GM19193 (cell line): Measurements from ENCODE around the gene STARD8.

Source experiments
- POLR2A ChIP-seq: IDR thresholded peaks from 4 replicates; pipeline ENCODE4 v1.6.1; 2011; ENCODE audit not compliant: insufficient read depth, insufficient read length; ENCODE audit errors: extremely low read depth

STARD8 gene

DNA sequence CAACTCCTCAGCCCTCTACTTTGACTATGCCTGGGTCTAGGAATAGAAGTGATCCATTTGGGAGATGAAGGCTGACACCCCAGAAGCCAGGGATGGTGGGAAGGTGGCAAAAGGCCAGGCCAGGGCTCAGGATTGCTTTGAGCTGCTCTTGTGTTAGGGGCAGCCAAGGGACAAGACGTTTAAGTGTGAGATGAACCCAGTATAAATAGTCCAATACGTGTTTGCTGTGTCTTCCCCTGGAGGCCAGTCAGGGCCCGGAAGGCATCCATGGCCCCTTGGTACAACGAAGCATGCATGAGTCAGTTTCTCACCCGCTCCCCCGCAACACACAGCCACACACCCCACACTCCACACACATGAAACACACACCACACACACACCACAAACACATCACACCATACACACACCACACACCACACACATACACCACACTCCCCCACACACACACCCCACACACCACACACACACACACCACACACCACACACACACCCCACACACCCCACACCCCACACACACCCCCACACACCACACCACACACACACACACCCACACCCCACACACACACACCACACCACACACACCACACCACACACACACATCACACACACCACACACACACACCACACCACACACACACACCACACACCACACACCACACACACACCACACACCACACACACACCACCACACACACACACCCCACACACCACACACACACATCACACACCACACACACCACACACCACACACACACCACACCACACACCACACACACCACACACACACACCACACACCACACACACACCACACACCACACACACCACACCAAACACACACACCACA is 5.1 kb downstream of the STARD8 start:
- no peak for TF ChIP-seq POLR2A

GRCh38 chrX:68654693-68655092 is 7.2 kb downstream of the STARD8 start:
- no peak for TF ChIP-seq POLR2A

- TF ChIP-seq POLR2A, result no peak
Measured at GRCh38 chrX:68658530-68658929, 11.1 kb downstream of the STARD8 start.

- no peak for TF ChIP-seq POLR2A
Measured at GRCh38 chrX:68659385-68659784, 11.9 kb downstream of the STARD8 start.

DNA sequence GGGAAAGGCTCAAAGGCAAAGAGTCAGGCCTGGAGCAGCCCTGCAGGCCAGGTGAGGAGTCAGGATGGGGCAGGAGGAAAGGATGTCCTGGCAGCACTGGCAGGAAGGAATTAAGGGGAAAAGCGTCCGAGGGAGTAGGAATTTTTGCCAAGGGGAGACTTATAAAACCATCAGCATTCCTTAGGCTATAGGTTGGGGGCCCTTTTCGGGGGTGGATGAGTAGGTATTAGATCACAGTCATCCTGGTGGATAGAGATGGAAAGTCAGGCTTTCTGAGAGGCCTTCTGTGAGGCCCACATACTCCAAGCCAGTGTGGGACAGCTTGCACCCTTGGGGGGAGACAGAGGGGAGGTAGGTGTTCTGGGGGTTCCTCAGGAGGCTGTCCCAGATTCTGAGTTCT is 12.3 kb downstream of the STARD8 start:
- TF ChIP-seq POLR2A, result no peak

DNA sequence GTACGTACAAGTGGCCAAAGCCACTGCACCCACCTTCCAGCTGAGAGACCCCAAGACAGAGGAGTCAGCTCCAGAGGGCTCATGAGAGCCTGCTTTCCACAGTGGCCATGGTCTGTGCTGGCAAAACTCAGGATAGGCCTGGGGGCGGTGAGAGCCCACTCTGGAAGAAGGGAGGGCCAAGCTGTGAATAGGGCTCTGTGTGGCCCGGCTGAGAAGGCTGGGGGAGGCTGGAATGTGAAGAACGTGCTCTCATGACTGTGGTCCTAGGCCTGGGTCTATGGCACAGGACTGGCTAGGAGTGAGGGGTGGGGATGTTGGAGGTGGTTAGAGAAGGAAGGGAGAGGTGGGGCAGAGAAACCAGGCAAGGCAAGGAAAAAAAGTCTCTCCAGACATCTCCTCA is 13.3 kb downstream of the STARD8 start:
- no peak for TF ChIP-seq POLR2A

DNA sequence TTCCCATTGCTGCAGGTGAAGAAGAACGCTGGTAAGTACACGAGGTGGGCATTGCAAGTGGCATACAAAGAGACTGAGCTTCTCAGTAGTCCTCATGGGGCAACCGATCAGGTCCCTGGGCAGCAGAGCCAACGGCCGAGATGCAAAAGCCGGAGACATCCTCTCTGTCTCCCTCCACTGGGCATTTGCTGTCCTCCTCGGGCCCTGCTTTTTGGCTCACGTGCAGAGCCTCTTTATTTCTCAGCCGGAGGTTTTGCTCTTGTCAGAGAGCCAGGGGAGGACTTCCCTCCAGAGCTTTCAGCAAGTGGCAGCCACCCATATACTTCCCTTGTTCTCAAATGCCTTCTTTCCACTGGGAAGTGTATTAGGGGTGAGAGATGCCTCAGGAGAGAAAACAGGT is 18.0 kb downstream of the STARD8 start:
- TF ChIP-seq POLR2A, result no peak

DNA sequence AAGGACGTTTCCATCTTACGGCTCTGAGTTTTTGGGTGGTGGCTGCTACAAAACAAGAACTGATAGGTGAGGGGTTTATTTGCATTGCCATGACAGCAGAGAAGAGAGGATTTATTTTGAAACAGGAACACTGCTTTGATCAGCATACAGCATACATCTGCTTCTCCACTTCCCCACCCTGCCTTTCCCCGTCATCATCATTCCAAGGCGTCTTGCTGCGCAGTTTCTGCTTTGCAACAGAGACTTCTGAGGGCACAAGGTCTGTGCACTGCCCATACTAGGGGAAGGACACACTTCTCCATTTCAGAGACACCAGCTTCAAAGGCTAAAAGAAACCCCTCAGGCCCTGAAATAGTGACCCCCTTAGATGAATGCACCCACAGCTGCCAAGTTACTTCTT is 19.1 kb downstream of the STARD8 start:
- no peak for TF ChIP-seq POLR2A

DNA sequence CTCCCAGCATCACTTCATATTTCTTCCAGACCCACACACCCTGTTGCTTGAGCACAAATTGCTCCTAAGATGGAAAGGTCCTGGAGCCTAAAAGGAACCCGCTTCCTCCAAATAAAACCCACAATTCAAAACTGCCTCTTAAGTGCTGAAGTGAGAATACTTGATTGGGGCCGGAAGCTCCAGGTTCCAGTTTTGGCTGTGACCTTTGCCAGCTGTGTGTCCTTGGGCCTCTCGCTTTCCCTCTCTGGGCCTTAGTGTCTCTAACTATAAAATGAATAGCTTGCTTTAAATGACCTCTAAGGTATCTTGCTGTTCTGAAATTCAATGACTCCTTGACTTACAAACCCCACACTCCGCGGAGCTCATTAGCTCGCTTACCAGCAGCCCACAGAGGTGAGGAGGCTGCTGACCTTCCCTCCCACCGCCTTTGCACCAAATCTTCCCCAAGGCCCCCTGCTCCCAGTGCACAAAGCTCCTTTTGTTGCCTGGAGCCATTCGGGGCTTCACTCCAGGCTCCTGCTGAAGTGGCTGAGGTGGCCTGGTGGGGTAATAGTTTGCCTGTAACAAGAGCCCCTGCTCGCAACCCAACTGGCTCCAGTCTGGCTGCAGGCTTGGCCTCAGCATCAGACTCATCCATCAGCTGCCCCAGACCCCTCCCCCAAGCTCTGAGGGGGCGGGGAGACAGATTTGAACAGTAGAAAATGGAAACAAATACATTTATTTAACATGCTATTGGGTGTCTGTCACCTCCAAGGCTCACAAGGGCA is 21.8 kb downstream of the STARD8 start:
- no peak for TF ChIP-seq POLR2A

DNA sequence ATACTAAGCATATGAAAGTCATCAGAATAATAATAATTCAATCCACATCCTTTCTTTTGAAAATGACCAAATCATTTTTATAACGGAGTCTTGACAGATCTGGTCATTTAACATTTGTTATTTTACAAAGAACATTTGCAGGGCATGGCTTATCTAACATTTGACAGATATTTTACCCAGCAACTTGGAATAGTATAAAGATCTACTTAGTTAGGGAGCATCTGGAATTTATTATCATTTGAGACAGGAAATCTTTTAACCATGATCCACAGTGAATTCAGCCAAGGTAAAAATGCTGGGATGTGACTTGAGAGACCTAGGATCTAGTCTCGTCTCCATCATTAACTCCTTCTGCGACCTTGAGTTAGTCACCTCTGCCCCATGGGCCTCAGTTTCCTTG is 22.4 kb downstream of the STARD8 start:
- no peak for TF ChIP-seq POLR2A

DNA sequence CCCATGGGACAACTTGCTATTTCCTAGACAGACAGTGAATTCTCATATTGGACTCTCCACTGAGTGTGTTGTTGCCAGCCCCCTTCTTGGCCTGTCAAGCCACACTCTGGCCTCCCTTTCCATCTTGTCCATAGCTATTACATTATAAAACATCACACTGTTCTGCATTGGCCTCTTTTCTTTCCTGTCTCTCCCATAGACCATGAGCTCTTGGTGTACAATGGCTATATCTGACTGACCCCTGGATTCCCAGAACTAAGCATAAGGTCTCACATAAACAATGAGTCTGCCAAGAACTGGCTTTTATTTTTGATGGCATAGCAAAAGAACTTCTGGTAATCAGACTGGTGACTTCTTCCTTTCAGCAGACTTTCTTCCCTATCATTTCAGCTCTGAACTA is 23.8 kb downstream of the STARD8 start:
- TF ChIP-seq POLR2A, result no peak

- TF ChIP-seq POLR2A, result no peak
Measured at GRCh38 chrX:68672581-68673318, 25.3 kb downstream of the STARD8 start.

DNA sequence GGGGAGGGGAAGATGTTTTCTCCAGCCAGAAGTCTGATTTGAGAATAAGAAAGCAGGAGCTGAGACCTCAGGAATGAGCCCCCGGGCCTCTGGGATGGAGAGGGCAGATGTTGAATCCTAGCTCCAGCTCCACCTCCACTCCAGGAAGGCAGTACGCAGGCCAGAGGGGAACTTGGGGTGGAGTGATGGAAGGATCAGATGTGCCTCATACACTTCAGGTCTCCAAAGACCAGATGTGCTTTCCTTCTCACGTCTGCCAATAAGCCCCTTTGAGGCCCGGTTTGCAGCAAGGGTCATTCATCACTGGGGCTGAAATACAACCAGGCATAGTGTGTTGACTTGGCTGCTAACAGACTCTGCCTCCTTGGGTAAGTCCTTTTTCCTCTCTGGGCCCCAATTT is 28.1 kb downstream of the STARD8 start:
- no peak for TF ChIP-seq POLR2A

- TF ChIP-seq POLR2A, result no peak
Measured at GRCh38 chrX:68676335-68676734, 28.9 kb downstream of the STARD8 start.

DNA sequence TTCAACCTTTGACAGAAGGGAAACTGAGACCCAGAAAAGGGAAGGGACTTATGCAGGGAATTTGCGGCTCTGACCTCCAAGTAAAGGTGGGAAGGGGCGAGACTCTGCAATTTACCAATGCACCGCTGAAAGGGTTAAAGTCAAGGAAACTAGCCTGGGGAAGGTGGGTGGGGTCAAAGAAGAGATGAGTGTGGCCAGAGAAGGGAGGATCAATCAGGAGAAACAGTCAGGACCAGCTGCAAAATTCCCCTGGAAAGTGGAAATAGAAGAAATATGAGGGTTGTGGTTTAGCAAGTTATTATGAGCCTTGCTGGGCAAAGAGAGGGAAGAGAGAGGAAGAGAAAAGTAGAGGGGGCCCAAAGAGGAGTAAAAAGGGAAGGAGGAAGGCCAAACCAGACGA is 30.5 kb downstream of the STARD8 start:
- TF ChIP-seq POLR2A, result no peak
